Measurements from ENCODE around the gene SYNGR4.

SYNGR4 gene

DNA sequence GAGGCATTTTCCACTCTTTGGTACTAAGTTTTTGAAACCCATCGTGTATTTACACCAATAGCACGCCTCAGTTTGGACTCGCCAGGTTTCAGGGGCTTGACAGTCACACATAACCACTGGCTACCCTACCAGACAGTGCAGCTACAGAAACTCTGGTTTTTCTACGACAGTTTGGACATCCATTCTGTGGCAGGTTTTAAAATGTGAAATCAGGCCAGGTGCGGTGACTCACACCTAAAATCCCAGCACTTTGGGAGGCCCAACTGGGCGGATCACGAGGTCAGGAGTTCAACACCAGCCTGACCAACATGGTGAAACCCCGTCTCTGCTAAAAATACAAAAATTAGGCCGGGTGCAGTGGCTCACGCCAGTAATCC, 14.0 kb downstream of the SYNGR4 start:
- no peak for DNase-seq (ENCODE audit: low spot score)
- peak overlapping the region; percentile 57 for H3K27ac ChIP-seq
- ChIA-PET POLR2A (ENCODE audit: low non-redundant PET) (interaction anchor here (0.6 kb wide), 1 partner anchor 241 kb away, joined by 3 read pairs; the partner anchor contains the start of gene RPL18), CTCF (no interaction called here)
- TF ChIP-seq, protein P1, sequence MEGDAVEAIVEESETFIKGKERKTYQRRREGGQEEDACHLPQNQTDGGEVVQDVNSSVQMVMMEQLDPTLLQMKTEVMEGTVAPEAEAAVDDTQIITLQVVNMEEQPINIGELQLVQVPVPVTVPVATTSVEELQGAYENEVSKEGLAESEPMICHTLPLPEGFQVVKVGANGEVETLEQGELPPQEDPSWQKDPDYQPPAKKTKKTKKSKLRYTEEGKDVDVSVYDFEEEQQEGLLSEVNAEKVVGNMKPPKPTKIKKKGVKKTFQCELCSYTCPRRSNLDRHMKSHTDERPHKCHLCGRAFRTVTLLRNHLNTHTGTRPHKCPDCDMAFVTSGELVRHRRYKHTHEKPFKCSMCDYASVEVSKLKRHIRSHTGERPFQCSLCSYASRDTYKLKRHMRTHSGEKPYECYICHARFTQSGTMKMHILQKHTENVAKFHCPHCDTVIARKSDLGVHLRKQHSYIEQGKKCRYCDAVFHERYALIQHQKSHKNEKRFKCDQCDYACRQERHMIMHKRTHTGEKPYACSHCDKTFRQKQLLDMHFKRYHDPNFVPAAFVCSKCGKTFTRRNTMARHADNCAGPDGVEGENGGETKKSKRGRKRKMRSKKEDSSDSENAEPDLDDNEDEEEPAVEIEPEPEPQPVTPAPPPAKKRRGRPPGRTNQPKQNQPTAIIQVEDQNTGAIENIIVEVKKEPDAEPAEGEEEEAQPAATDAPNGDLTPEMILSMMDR (conservative IDR thresholded peaks at IDR 0.05; ENCODE audit: low read depth): no peak

DNA sequence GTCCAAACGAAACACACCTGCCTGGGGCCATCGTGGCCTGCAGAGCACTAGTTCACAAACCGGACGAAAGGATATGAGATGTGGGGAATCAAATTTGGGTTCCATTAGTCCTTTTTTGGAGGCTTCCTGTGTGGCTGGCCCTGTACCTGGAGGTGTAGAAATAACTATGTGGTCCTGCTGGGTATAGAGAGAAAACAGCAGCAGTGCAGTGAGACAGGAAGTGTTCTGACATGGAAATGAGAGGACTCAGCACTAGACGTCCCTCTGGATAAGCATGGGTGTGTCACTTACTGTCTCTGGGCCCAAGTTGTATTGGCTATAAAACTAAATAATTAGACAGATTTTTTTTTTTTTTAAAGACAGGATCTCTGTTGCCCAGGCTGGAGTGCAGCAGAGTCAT, 14.9 kb downstream of the SYNGR4 start:
- peak overlapping the region; percentile 57 for H3K27ac ChIP-seq
- CTCF ChIA-PET: no interaction called here
- TF ChIP-seq, protein P1 (conservative IDR thresholded peaks at IDR 0.05; ENCODE audit: low read depth): no peak
- POLR2A ChIA-PET (ENCODE audit: low non-redundant PET): no interaction called here
- DNase-seq (ENCODE audit: low spot score): no peak

DNA sequence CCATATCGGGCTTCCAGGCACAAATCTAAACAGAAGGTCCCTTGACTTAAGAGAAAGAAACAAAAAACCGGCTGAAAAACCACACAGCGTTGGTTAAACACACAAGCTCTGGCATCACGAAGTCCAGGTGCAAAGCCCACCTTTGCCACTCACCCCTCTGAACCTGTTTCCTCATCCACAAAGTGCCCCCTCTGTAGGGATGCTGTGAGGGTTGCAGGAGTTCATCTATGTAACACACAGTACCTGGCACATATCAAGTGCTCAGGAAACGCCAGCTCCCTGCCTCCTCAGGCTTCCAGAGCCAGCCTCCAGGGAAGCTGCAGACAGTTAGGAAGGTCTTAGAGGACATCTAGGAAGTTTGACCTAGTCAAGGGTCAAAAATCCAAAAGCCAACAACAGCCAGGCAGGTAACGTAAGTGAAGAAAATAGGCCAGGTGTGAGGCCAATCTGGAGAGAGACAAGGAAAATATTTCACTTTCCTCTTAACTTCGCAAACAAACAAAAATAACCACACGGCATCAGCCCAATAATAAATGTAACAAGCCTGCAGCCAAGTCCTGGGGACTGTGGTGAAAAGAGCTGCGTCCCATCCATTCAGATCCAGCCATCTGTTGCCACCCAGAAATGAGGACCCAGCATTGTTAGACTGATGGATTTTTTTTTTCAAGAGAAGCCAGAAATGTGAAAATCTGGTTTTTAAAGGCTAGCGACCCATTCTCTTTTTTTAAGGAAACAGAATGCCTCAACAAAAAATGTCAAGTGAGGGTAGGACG, 17.2 kb downstream of the SYNGR4 start:
- DNase-seq (ENCODE audit: low spot score): no peak
- ChIA-PET CTCF (interaction anchor here (0.6 kb wide), 2 partner anchors 56 to 200 kb away, joined by 3 read pairs; no protein-coding TSS in a partner anchor), POLR2A (ENCODE audit: low non-redundant PET) (no interaction called here)
- peak overlapping the region; percentile 18; the same call in 1 of the 2 replicates for H3K27ac ChIP-seq
- TF ChIP-seq, protein P1 (conservative IDR thresholded peaks at IDR 0.05; ENCODE audit: low read depth): no peak

DNA sequence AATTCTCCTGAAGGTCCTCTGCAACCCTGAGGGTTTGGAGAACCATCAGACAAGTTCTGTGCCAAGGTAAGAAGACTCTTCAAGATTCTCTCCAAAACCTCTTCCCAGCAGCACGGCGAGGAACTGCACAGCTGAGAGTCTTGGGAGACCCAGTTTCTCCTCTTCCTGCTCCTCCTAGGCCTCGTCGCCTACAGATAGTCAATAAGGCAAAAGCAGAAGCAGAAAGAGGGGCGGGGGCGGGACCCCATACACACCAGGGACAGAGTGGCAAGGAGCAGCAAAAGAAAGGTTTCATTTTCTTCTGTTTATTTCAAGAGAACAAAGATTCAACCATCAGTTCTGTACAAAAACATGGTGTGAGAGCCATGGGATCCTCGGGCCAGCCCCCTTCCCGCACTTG, 18.1 kb downstream of the SYNGR4 start:
- no peak for DNase-seq (ENCODE audit: low spot score)
- TF ChIP-seq, protein P1 (conservative IDR thresholded peaks at IDR 0.05; ENCODE audit: low read depth): no peak
- peak overlapping the region; percentile 42 for H3K27ac ChIP-seq
- ChIA-PET CTCF (no interaction called here), POLR2A (ENCODE audit: low non-redundant PET) (no interaction called here)

DNA sequence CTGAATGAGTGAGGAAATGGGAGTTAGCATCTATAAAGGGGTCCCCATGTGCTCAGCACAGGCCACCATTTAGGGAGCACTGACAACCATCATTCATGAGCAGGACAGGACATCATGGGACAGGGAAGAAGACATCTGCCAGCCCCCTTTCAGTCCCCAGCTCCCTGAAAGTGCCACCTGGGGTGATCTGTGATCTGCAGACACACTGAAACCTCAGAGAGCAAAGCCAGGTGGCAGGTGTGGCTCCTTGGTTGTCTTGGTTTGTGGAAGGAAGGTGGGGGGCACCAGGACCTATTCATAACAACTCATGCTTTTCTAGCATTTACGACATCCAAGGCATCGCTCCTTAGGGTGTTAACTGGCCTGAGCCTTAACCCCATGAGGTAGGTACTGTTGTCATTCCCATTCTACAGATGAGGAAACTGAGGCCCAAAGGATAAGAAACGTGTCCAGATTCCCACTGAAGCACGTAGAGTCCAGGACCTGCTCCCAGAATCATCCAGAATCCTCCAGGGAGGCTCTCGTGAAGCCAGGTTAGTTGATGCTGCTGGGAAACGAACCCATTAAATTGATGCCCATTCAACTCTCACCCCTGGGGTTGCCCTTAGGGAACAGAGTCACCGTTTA, 21.4 kb downstream of the SYNGR4 start:
- DNase-seq (ENCODE audit: low spot score): no peak
- ChIA-PET CTCF (no interaction called here), POLR2A (ENCODE audit: low non-redundant PET) (no interaction called here)

DNA sequence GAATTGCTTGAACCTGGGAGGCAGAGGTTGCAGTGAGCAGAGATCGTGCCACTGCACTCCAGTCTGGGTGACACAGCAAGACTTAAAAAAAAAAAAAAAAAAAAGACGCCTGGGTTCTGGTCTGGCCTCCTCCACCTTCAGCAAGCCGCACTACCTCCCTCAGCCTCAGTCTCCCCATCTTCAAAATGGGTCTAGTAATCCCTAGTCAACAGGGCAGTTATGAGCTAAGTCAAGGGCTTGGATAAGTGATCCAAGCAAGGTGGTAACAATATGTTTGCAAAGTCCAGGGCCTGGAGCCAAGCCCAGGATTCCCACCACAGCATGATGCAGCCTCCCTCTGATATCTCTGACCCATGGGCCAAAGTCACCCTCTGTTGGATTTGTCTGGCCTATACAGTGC, 22.8 kb downstream of the SYNGR4 start:
- CTCF ChIA-PET: no interaction called here
- DNase-seq (ENCODE audit: low spot score): no peak
- POLR2A ChIA-PET (ENCODE audit: low non-redundant PET): no interaction called here
- no peak overlapping the region for H3K27ac ChIP-seq
- TF ChIP-seq, protein P1 (conservative IDR thresholded peaks at IDR 0.05; ENCODE audit: low read depth): no peak

More for the DNA sequence above, 21.4 kb downstream of the SYNGR4 start:
- no peak overlapping the region for H3K27ac ChIP-seq
- TF ChIP-seq, protein P1 (conservative IDR thresholded peaks at IDR 0.05; ENCODE audit: low read depth): no peak
